HL-60 (cell line): Measurements from ENCODE around the gene MAPK10.

Experiments
- DNase-seq, 2 experiments: peaks; one replicate each; pipeline ENCODE4 v3.0.0-alpha.2; 2010 to 2020; ENCODE audit warnings: low read depth in 1 of 2, low spot score in 1 of 2
- H3K27ac ChIP-seq: fragments of 250-450 bp; sonication (Bioruptor Pico); replicated peaks from 2 replicates; pipeline ENCODE4 v1.5.1; 2020; ENCODE audit warnings: mild to moderate bottlenecking, moderate library complexity
- H3K27me3 ChIP-seq: fragments of 250-450 bp; sonication (Bioruptor Pico); 2 replicates; pipeline ENCODE4 v1.5.1; 2021; ENCODE audit warnings: mild to moderate bottlenecking, moderate library complexity; ENCODE audit not compliant: insufficient read depth, poor library complexity, severe bottlenecking
- H3K4me3 ChIP-seq: replicated peaks from 2 replicates; pipeline ENCODE4 v1.5.1; 2011; ENCODE audit warnings: mild to moderate bottlenecking, control low read depth, low read length; ENCODE audit not compliant: insufficient read depth
- CTCF ChIP-seq: IDR thresholded peaks from one replicate; pipeline ENCODE4 v1.5.1; 2011; ENCODE audit warnings: low read length, control low read depth, inconsistent platforms; ENCODE audit not compliant: insufficient read depth
- GABPA ChIP-seq: IDR thresholded peaks from 2 replicates; pipeline ENCODE4 v1.6.1; 2012; ENCODE audit warnings: low read depth
- POLR2AphosphoS5 ChIP-seq: IDR thresholded peaks from 2 replicates; pipeline ENCODE4 v1.6.1; 2012; ENCODE audit warnings: low read depth
- SPI1 ChIP-seq: IDR thresholded peaks from 2 replicates; pipeline ENCODE4 v1.6.1; 2012; ENCODE audit warnings: low read depth, mild to moderate bottlenecking, borderline replicate concordance
- TF ChIP-seq, protein P1 (sequence below): IDR thresholded peaks from 2 replicates; pipeline ENCODE4 v1.6.1; 2012; ENCODE audit warnings: low read depth; ENCODE audit not compliant: insufficient replicate concordance

Gene MAPK10

DNA sequence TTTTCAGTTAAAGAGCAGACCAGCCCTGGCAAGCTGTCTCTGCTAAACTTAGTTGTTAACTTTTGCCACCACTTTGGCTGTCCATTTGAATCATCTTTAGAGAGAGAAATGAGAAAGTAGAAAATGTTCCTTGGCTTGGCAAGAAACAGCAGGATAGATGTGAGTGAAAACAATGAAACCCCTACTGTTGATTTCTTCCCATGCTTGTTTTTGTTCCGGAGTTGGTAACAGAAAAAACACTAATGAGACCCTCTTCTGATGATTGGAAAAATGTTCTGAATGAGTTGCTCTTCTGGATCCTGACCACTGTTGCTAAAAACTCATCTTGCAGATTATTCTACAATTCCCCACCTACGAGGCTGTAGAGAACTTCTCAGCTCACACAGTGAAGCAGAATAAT lies 203.3 kb downstream of the MAPK10 start:
- Histone ChIP-seq H3K27me3 (no peaks in the 10 kb centered on the region), H3K27ac (no peak overlapping the region), H3K4me3 (no peak overlapping the region)
- TF ChIP-seq SPI1, result no peak
- TF ChIP-seq CTCF, result no peak
- TF ChIP-seq, protein P1, sequence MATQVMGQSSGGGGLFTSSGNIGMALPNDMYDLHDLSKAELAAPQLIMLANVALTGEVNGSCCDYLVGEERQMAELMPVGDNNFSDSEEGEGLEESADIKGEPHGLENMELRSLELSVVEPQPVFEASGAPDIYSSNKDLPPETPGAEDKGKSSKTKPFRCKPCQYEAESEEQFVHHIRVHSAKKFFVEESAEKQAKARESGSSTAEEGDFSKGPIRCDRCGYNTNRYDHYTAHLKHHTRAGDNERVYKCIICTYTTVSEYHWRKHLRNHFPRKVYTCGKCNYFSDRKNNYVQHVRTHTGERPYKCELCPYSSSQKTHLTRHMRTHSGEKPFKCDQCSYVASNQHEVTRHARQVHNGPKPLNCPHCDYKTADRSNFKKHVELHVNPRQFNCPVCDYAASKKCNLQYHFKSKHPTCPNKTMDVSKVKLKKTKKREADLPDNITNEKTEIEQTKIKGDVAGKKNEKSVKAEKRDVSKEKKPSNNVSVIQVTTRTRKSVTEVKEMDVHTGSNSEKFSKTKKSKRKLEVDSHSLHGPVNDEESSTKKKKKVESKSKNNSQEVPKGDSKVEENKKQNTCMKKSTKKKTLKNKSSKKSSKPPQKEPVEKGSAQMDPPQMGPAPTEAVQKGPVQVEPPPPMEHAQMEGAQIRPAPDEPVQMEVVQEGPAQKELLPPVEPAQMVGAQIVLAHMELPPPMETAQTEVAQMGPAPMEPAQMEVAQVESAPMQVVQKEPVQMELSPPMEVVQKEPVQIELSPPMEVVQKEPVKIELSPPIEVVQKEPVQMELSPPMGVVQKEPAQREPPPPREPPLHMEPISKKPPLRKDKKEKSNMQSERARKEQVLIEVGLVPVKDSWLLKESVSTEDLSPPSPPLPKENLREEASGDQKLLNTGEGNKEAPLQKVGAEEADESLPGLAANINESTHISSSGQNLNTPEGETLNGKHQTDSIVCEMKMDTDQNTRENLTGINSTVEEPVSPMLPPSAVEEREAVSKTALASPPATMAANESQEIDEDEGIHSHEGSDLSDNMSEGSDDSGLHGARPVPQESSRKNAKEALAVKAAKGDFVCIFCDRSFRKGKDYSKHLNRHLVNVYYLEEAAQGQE, result no peak
- TF ChIP-seq POLR2AphosphoS5, result no peak
- TF ChIP-seq GABPA, result no peak
- no peak for DNase-seq

GRCh38 chr4:86155766-86156165 lies 204.1 kb downstream of the MAPK10 start:
- Histone ChIP-seq H3K4me3 (no peak overlapping the region), H3K27ac (no peak overlapping the region), H3K27me3 (no peaks in the 10 kb centered on the region)
- TF ChIP-seq CTCF (no peak), GABPA (no peak), POLR2AphosphoS5 (no peak), SPI1 (no peak)
- TF ChIP-seq, protein P1, result no peak
- DNase-seq, result no peak

- TF ChIP-seq CTCF (no peak), SPI1 (no peak), GABPA (no peak), POLR2AphosphoS5 (no peak)
- TF ChIP-seq, protein P1, result no peak
- Histone ChIP-seq H3K27ac (no peak overlapping the region), H3K27me3 (no peaks in the 10 kb centered on the region), H3K4me3 (no peak overlapping the region)
- DNase-seq, result no peak
These were observed 207.4 kb downstream of the MAPK10 start for GRCh38 chr4:86152454-86152853.
